Ovary (tissue), 9 donors: ENCODE data around the gene CACNA1E. TPM values are rescaled to one million over a fixed set of nuclear protein-coding genes. Genes with fewer than 3 reads are reported as not detected.

Experiments
- DNase-seq, 5 donors: peaks; one replicate each; pipeline ENCODE4 v3.0.0-alpha.2; 2019 to 2020
- H3K27ac ChIP-seq, 2 donors: fragments of 200-600 bp; one replicate each; pipeline versions ENCODE4 v1.5.1 to v1.8.0; 2019 to 2022
- H3K27me3 ChIP-seq: fragments of 200-600 bp; one replicate; pipeline ENCODE4 v1.8.0; 2022
- H3K36me3 ChIP-seq: fragments of 200-600 bp; sonication (generic); one replicate; pipeline ENCODE4 v1.5.1; 2019
- H3K4me1 ChIP-seq: one replicate; pipeline ENCODE4 v1.8.1; 2013; ENCODE audit warnings: mild to moderate bottlenecking, moderate library complexity; ENCODE audit not compliant: insufficient read depth
- H3K4me3 ChIP-seq: fragments of 200-600 bp; sonication (generic); one replicate; pipeline ENCODE4 v1.5.1; 2017
- H3K9me3 ChIP-seq, 2 donors: fragments of 200-600 bp in 1 of 2; sonication (generic) in 1 of 2; one replicate each; pipeline versions ENCODE4 v1.5.1 to v1.8.1; 2013 to 2019; ENCODE audit warnings: mild to moderate bottlenecking in 1 of 2, moderate library complexity in 1 of 2
- CTCF ChIP-seq, 3 donors: fragments of 450-650 bp in 2 of 3; fragments of 200-600 bp in 1 of 3; IDR thresholded peaks; one replicate each; pipeline versions ENCODE4 v1.5.1 to v1.8.0; 2016 to 2022; ENCODE audit warnings: antibody characterized with exemption in 3 of 3, mild to moderate bottlenecking in 1 of 3
- EP300 ChIP-seq: sonication (generic); formaldehyde crosslinking; IDR thresholded peaks from one replicate; pipeline ENCODE4 v1.6.1; 2017; ENCODE audit warnings: antibody characterized with exemption
- POLR2A ChIP-seq: fragments of 450-650 bp; IDR thresholded peaks from one replicate; pipeline ENCODE4 v1.6.1; 2017; ENCODE audit warnings: antibody characterized with exemption, mild to moderate bottlenecking, moderate library complexity
- WGBS, 3 donors: extraction: QIAGEN DNeasy Blood & Tissue Kit in 1 of 3; methylation state at CpG; one replicate each; pipeline versions ENCODE4 v1.1.5 to v1.1.7; 2013 to 2017; 5-methylcytosine and 5-hydroxymethylcytosine counted together
- intact Hi-C, 4 donors: fragments of 100-400 bp; cut with DNase I; formaldehyde crosslinking; loops; one replicate each; pipeline versions ENCODE4 v1.11.0 to v1.15.1; 2022 to 2023
- polyA plus RNA-seq, 2 donors: library from polyadenylated mRNA; stranded (reverse); fragments of 200-250 nt in 1 of 2; fragments of 350-450 nt in 1 of 2; fragmentation: Illumina TruSeq in 1 of 2; extraction: RNeasy Lipid Tissue Mini Kit (QIAGEN cat#74804) in 1 of 2; gene quantifications; one replicate each; pipeline ENCODE4 v1.2.3, GENCODE V29; 2013 to 2014
- total RNA-seq, 7 donors: library from RNA; depleted of rRNA in 2 of 7; stranded (reverse); fragments of >200 nt in 2 of 7; fragmentation: NEBNext Ultra II Directional in 3 of 7; extraction: Animal tissue kit (Norgen Biotek cat#: 25700) in 3 of 7; gene quantifications; one replicate each; pipeline versions ENCODE4 v1.1.0 to v1.2.4, GENCODE V29; 2016 to 2023
- donor health status: DM: no; HTN: no; CAD: no; lungs with moderate emphysema.
- donor health status: DM: no; HTN: no; CAD: no.
- donor health status: Bipolar disorder and iron deficiency.
- donor health status: DM: yes; HTN: yes; CAD: no.
- donor health status: DM: no; HTN: no; CAD: no.
- donor health status: DM: yes; HTN: yes; CAD: no.

CACNA1E gene
- total and polyA plus RNA-seq, 9 donors = 0.01 to 0.34 (median 0.10) TPM; not detected in 3

GRCh38 chr1:181680871-181681270 is 197.6 kb downstream of the CACNA1E start:
- no peaks in the 10 kb centered on the region for H3K9me3 ChIP-seq
- no peaks in the 10 kb centered on the region for H3K27me3 ChIP-seq
- no peak overlapping the region for H3K27ac ChIP-seq
- DNase-seq = no peak
- no peak overlapping the region for H3K4me3 ChIP-seq
- TF ChIP-seq CTCF (IDR thresholded peaks at IDR 0.05) = no peak
- TF ChIP-seq EP300 = no peak
- TF ChIP-seq POLR2A = no peak
- no peaks in the 10 kb centered on the region for H3K4me1 ChIP-seq
- intact Hi-C loops = no loop called here
- no peaks in the 10 kb centered on the region for H3K36me3 ChIP-seq
- WGBS, 3 donors = 70 to 84% (median 71%) methylated on average over 7 of the region's 7 CpGs

GRCh38 chr1:181685211-181685610 is 201.9 kb downstream of the CACNA1E start:
- 68 to 74% (median 70%) methylated on average over 2 of the region's 2 CpGs for WGBS, 3 donors
- no peak overlapping the region for H3K4me3 ChIP-seq
- H3K36me3 ChIP-seq = no peaks in the 10 kb centered on the region
- H3K4me1 ChIP-seq = no peaks in the 10 kb centered on the region
- H3K9me3 ChIP-seq = no peaks in the 10 kb centered on the region
- DNase-seq = no peak
- H3K27me3 ChIP-seq = no peaks in the 10 kb centered on the region
- no peak overlapping the region for H3K27ac ChIP-seq
- intact Hi-C loops = no loop called here
- TF ChIP-seq EP300 = no peak

- H3K9me3 ChIP-seq = no peaks in the 10 kb centered on the region
- H3K4me3 ChIP-seq = no peak overlapping the region
- TF ChIP-seq POLR2A = no peak
- TF ChIP-seq CTCF (IDR thresholded peaks at IDR 0.05) = no peak
- no peak for TF ChIP-seq EP300
- WGBS, 3 donors = 36 to 49% (median 44%) methylated on average over 1 of the region's 1 CpG
- intact Hi-C loops = no loop called here
- no peak for DNase-seq
- no peaks in the 10 kb centered on the region for H3K36me3 ChIP-seq
- no peak overlapping the region for H3K27ac ChIP-seq
- no peaks in the 10 kb centered on the region for H3K27me3 ChIP-seq
- H3K4me1 ChIP-seq = no peaks in the 10 kb centered on the region
Measured at GRCh38 chr1:181701891-181702290, 218.6 kb downstream of the CACNA1E start.

GRCh38 chr1:181704546-181704945 is 221.2 kb downstream of the CACNA1E start:
- WGBS, 3 donors = 62 to 64% (median 64%) methylated on average over 8 of the region's 8 CpGs
- intact Hi-C loops = no loop called here
- DNase-seq = no peak

GRCh38 chr1:181711820-181712219 is 228.5 kb downstream of the CACNA1E start:
- no peaks in the 10 kb centered on the region for H3K27me3 ChIP-seq
- H3K4me1 ChIP-seq = no peaks in the 10 kb centered on the region
- H3K9me3 ChIP-seq = no peaks in the 10 kb centered on the region
- H3K27ac ChIP-seq = no peak overlapping the region
- intact Hi-C loops = no loop called here
- DNase-seq = no peak
- no peaks in the 10 kb centered on the region for H3K36me3 ChIP-seq
- no peak overlapping the region for H3K4me3 ChIP-seq
- WGBS, 3 donors = 72 to 86% (median 77%) methylated on average over 4 of the region's 4 CpGs
- TF ChIP-seq EP300 (no peak), POLR2A (no peak), CTCF (IDR thresholded peaks at IDR 0.05) (no peak)

More at GRCh38 chr1:181704546-181704945, 221.2 kb downstream of the CACNA1E start:
- no peak for TF ChIP-seq EP300
- TF ChIP-seq POLR2A = no peak
- no peak for TF ChIP-seq CTCF (IDR thresholded peaks at IDR 0.05)
- H3K4me3 ChIP-seq = no peak overlapping the region
- H3K27me3 ChIP-seq = no peaks in the 10 kb centered on the region
- no peaks in the 10 kb centered on the region for H3K9me3 ChIP-seq
- no peak overlapping the region for H3K27ac ChIP-seq
- no peaks in the 10 kb centered on the region for H3K36me3 ChIP-seq
- H3K4me1 ChIP-seq = no peaks in the 10 kb centered on the region
